RPMI7951 (cell line): ENCODE data around the gene HOXB1. TPM values are rescaled to one million over a fixed set of nuclear protein-coding genes. Genes with fewer than 3 reads are reported as not detected.

Experiments
- DNase-seq: peaks from one replicate; pipeline ENCODE4 v3.0.0-alpha.2; 2012; ENCODE audit warnings: low read depth
- total RNA-seq: library from RNA; depleted of rRNA; stranded (reverse); fragments of >200 nt; shearing (Covaris generic); gene quantifications from 2 replicates; pipeline ENCODE4 v1.2.3, GENCODE V29; 2014

The HOXB1 gene
- total RNA-seq, 1 experiment from 2014 or later = not detected

- no peak for DNase-seq
Observed at GRCh38 chr17:48567646-48568354, 37.0 kb upstream of the HOXB1 start.

- DNase-seq = no peak
Observed at GRCh38 chr17:48567209-48567608, 36.4 kb upstream of the HOXB1 start.

- no peak for DNase-seq
Observed at GRCh38 chr17:48566717-48567116, 35.9 kb upstream of the HOXB1 start.

DNA sequence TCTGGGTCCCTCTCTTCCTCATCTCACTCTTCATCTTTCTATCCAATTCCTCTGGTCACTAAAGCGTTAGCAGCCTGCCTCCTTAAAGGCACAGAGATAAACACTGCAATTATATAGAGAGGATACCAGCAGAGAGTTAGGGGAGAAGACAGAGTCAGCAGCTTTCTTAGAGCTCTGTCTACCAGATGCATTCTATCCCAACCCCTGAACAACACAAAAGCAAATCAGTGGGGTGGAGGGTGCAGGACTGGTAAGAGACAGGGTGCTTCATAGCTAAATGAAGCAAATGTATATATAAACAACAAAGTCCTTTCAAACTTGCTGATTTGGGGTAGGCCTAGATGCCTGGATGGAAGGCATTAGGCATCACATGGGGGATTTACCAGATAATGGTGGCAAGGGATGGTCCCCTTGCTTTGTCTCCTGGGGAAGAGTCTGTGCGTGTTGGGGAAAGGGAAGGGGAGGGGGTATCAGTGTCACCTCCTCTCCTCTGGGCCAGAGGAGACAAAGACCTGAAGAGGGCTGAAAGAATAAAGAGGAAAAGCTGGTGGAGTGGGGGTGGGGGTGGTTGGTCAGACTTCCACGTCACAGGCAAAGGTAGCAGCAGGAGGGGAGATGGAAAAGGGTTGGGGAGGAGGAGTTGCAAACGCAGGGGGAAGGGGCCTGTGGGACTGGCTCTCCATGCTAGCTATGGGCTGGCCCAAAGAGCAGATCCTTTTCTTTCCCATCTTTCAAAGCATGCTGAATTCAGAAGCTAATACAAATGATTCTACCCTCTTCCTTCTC is 35.3 kb upstream of the HOXB1 start:
- DNase-seq = no peak

DNA sequence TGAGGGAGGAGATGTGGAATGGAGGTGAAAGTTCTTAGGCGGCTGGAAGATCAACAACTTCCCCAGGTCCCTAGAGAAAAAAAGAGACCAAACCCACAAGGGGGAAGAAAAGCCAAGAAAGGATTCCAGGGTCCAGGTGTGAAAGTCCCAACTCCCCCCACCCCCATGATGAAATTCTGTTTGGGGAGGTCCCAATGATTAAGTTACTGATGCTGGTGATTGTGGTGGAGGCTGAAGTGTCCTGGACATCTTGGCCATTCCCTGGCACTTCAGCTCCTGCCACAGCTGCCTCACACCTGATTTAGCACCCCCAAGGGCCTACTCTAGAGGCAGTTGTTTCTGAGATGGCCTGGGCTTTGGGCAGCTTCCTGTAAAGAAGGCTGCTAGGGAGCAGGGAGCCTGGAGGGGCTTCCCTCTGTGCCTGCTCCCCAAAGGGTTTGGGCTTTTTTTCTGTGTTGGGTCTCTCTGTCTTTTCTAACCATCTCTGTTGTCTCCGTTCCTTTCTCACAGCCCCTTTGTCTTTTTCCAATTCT is 34.3 kb upstream of the HOXB1 start:
- DNase-seq = no peak

- no peak for DNase-seq
Observed at GRCh38 chr17:48564188-48565021, 33.6 kb upstream of the HOXB1 start.

GRCh38 chr17:48563867-48564187 is 33.0 kb upstream of the HOXB1 start:
- no peak for DNase-seq

- DNase-seq = no peak
Observed at GRCh38 chr17:48563385-48563838, 32.6 kb upstream of the HOXB1 start.

- DNase-seq = no peak
Observed at GRCh38 chr17:48562934-48563333, 32.1 kb upstream of the HOXB1 start.

- DNase-seq = no peak
Observed at GRCh38 chr17:48561884-48562810, 31.3 kb upstream of the HOXB1 start.

DNA sequence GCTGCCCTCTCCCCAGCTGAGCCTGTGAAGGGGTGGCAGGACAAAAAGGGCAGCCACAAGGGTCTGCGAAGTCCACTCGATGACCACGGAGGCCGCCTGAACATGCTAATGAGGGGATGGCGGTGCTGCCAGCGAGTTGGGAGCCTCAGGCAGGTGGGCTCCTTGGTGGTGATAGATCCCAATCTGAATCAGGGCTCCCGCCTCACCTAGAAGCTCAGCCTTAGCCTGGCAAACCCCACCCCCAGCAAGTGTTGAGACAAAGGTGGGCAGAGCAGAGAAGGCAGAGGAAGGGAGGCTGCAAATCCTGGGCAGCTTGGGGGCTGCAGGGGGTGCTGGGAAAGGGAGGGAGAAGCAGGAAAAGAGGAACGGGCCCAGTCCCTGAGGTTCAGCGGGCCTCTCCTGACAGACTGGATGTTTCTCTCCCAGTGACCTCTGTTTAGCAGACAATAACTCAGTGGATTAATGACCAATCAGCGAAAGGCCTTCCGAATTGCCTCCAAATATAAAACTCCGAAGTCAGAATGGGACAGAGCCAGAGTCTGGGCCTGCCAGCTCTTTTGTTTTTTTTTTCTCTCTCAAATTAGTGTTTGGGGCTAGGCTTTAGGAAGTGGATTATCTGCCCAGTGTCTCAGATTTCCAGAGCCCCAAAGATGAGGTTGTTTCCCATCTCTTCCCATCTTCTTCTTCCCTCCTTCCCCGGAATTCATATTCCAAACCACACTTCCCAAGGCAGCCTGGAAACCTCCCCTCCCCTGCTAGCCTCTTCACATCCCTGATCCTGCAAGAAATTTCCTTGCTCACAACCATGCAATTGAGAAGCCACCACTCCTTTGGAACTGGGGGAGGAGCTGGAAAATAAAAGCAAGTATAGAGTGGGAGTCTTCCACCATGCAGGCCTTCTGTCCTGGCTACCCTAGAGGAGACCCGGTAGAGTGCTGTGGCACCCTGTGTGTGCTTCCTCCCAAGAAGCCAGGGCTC is 29.3 kb upstream of the HOXB1 start:
- no peak for DNase-seq

DNA sequence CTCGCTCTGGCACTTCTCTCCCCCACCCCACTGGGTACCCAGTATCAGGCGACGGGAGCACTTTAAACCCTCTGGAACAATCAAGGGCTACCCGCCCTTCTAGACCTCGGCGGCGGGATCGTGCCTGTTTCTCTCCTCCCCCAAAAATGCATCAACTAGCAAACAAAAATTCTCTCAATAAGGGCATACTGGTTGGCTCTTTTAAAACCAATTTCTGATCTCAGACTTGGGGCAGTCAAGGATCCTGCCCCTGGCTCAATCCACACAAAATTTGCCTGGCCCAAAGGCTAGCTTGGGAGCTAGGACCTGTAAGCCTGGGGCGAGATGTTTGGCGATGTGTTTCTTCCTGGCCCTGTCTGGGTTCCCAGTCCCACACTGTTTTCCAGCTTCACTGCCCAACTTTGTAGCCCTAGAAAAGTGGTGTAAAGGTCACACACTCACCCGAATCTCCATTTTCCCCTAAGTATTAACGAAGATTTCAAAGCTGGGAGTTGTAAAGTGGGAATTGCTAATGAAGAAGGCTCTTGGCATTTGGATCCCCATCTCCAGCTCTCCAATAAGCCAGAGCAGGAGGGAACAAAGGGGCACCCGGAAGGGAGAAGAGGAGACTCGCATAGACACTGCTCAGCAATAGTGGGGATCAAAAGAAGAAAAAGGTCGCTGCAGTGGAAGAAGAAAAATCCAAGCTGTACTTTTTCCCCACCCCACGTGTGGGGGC is 28.5 kb upstream of the HOXB1 start:
- DNase-seq = no peak

DNA sequence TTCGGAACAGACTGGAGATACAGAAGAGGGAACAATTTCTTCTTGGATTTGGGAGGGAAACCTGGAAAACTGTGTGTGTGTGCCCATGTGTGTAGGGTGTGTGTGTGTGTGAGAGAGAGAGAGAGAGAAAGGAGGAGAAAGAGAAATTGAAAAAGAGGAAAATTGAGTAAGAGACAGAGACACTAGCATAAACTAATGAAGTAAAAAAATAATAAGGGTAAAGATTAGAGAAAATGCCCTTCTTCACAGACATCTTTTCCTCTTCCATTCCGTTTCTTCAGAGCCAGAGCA is 28.0 kb upstream of the HOXB1 start:
- DNase-seq = no peak

GRCh38 chr17:48558057-48558830 is 27.4 kb upstream of the HOXB1 start:
- DNase-seq = no peak

DNA sequence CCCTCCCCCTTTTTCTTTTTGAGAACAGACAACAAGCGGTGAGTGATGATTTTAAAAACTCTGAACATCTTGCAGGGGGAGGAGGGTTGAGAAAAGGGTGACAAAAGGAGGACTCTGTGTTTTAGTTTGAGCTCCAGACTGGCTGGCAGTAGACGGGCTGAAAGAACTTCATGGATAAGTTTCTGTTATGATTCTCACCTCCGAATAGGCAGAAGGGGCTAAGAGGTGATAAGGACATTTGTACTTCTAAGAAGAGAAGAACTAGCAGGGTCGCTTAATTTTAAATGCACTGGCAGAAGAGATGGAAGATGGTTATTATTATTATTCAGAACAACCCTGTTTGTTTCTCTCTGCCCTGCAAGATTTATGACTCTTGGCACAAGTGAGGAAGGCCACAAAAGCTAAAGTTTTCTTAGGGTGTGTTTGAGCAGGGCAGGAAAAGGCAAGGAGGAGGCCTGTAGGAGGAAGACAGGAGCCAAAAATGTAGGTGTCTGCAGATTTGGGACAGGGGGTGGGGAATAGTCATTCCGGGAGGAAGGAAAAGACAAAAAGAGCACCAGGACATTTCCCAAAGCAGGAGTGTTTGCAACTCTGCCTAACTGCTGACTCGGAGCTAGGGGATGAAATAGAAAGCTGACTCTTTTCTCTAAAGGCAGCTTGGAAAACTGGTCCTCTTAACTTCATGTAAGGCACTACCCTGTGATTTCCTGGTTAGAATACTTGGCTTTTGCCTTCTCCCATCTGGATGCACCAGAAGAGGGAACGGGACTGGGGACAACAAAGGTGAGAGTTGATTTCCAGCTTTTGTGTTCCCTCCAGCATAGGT is 26.0 kb upstream of the HOXB1 start:
- DNase-seq = no peak

- DNase-seq = no peak
Observed at GRCh38 chr17:48556229-48556575, 25.4 kb upstream of the HOXB1 start.

GRCh38 chr17:48555258-48556228 is 24.7 kb upstream of the HOXB1 start:
- DNase-seq = peak; percentile 93
